HCT116 (cell line): ENCODE data around the gene ISX. TPM values are rescaled to one million over a fixed set of nuclear protein-coding genes. Genes with fewer than 3 reads are reported as not detected.

Source experiments
- ATAC-seq: fragments of 200-7000 bp; cut with Tn5 transposase; 2 replicates; pipeline ENCODE4 v1.9.1; 2020; ENCODE audit warnings: mild to moderate bottlenecking, moderate library complexity
- BruUV-seq: library from RNA; stranded (reverse); fragments of 400-500 nt; replicated peaks from 2 replicates; lab custom pipeline; 2021; lab: Mats Ljungman, UMichigan
- CTCF ChIA-PET: fragments of 300-600 bp; sonication (Branson Sonifier 250); formaldehyde crosslinking; loops from one replicate; lab custom pipeline; 2021; ENCODE audit warnings: antibody characterized with exemption; lab: Charles Lee
- POLR2A ChIA-PET: fragments of 300-600, 350-600 bp; sonication (Branson Sonifier 250); formaldehyde crosslinking; loops from one replicate; lab custom pipeline; 2021; ENCODE audit warnings: antibody characterized with exemption; lab: Charles Lee
- RAD21 ChIA-PET, 2 experiments: fragments of 300-600 bp; sonication (Branson Sonifier 250); formaldehyde crosslinking; loops; one replicate each; lab custom pipeline; 2023; ENCODE audit warnings: low total read pairs in 2 of 2; ENCODE audit not compliant: uncharacterized antibody in 2 of 2, unreplicated experiment in 2 of 2, low non-redundant PET in 1 of 2; lab: Charles Lee
- DNase-seq: peaks from one replicate; pipeline ENCODE4 v3.0.0-alpha.2; 2010; ENCODE audit warnings: low read depth, low spot score
- H2AFZ ChIP-seq: fragments of 200-600 bp; shearing (Covaris generic), sonication (generic); 2 replicates; pipeline ENCODE4 v1.6.1; 2017; ENCODE audit warnings: low read depth, mixed run types, mixed read lengths, antibody characterized with exemption, low read length; ENCODE audit not compliant: poor library complexity, severe bottlenecking
- H3K27ac ChIP-seq: 2 replicates; pipeline ENCODE4 v1.5.1; 2012; ENCODE audit warnings: low read depth, low read length
- H3K27me3 ChIP-seq: fragments of 200-600 bp; sonication (generic); 2 replicates; pipeline ENCODE4 v1.6.1; 2016; ENCODE audit warnings: mixed run types, low read length, mixed read lengths; ENCODE audit not compliant: insufficient read depth
- H3K36me3 ChIP-seq, 2 experiments: fragments of 200-500 bp in 1 of 2; fragments of 200-600 bp in 1 of 2; sonication (Bioruptor generic) in 1 of 2; sonication (generic) in 1 of 2; 2 replicates each; pipeline versions ENCODE4 v1.5.1 to v1.6.1; 2014 to 2016; ENCODE audit warnings: low read length in 2 of 2, inconsistent platforms in 1 of 2, mixed read lengths in 1 of 2, mixed run types in 1 of 2; ENCODE audit not compliant: insufficient read depth in 2 of 2, control insufficient read depth in 1 of 2
- H3K4me1 ChIP-seq, 2 experiments: fragments of 200-600 bp in 1 of 2; sonication (generic) in 1 of 2; 2 replicates each; pipeline versions ENCODE4 v1.5.1 to v1.6.1; 2012 to 2017; ENCODE audit warnings: low read length in 2 of 2, inconsistent platforms in 1 of 2, mild to moderate bottlenecking in 1 of 2, mixed read lengths in 1 of 2, mixed run types in 1 of 2, moderate library complexity in 1 of 2; ENCODE audit not compliant: insufficient read depth in 2 of 2, control insufficient read depth in 1 of 2
- H3K4me2 ChIP-seq: fragments of 200-600 bp; sonication (generic); 2 replicates; pipeline ENCODE4 v1.6.1; 2017; ENCODE audit warnings: mixed run types, low read length, mixed read lengths
- H3K4me3 ChIP-seq, 2 experiments: fragments of 200-600 bp in 1 of 2; sonication (generic) in 1 of 2; replicated peaks in 1 of 2; 2 replicates each; pipeline ENCODE4 v1.5.1; 2011 to 2016; ENCODE audit warnings: low read length in 2 of 2, control low read depth in 1 of 2, low read depth in 1 of 2, mild to moderate bottlenecking in 1 of 2, mixed read lengths in 1 of 2, mixed run types in 1 of 2
- H3K79me2 ChIP-seq: fragments of 200-600 bp; sonication (generic); 2 replicates; pipeline ENCODE4 v1.6.1; 2017; ENCODE audit warnings: mild to moderate bottlenecking, mixed run types, low read length, moderate library complexity, mixed read lengths; ENCODE audit not compliant: insufficient read depth
- H3K9ac ChIP-seq: fragments of 200-600 bp; sonication (generic); 2 replicates; pipeline ENCODE4 v1.6.1; 2016; ENCODE audit warnings: low read length, mixed read lengths
- H3K9me2 ChIP-seq: fragments of 200-600 bp; sonication (generic), shearing (Covaris generic); 2 replicates; pipeline ENCODE4 v1.6.1; 2017; ENCODE audit warnings: mixed run types, mild to moderate bottlenecking, moderate library complexity; ENCODE audit not compliant: insufficient read depth
- H3K9me3 ChIP-seq, 2 experiments: fragments of 200-500 bp in 1 of 2; fragments of 200-600 bp in 1 of 2; sonication (Bioruptor generic) in 1 of 2; sonication (generic) in 1 of 2; 2 replicates each; pipeline ENCODE4 v1.6.1; 2014 to 2017; ENCODE audit warnings: low read length in 2 of 2, mixed read lengths in 2 of 2, inconsistent platforms in 1 of 2, low read depth in 1 of 2, mild to moderate bottlenecking in 1 of 2, mixed run types in 1 of 2, moderate library complexity in 1 of 2; ENCODE audit not compliant: control insufficient read depth in 1 of 2, insufficient read depth in 1 of 2
- H4K20me1 ChIP-seq: fragments of 200-600 bp; sonication (generic), shearing (Covaris generic); 2 replicates; pipeline ENCODE4 v1.6.1; 2017; ENCODE audit warnings: mixed run types, mild to moderate bottlenecking, moderate library complexity; ENCODE audit not compliant: insufficient read depth
- CBX3 ChIP-seq: IDR thresholded peaks from 2 replicates; pipeline ENCODE4 v1.6.1; 2012; ENCODE audit warnings: low read depth
- CEBPB ChIP-seq: IDR thresholded peaks from 2 replicates; pipeline ENCODE4 v1.6.1; 2012; ENCODE audit warnings: low read depth
- ELF1 ChIP-seq: IDR thresholded peaks from 2 replicates; pipeline ENCODE4 v1.6.1; 2012; ENCODE audit warnings: low read depth, borderline replicate concordance
- EZH2 ChIP-seq: fragments of 200-600 bp; sonication (generic); IDR thresholded peaks from 2 replicates; pipeline ENCODE4 v1.6.1; 2017; ENCODE audit warnings: antibody characterized with exemption, mixed run types
- EZH2phosphoT487 ChIP-seq: fragments of 200-600 bp; IDR thresholded peaks from 2 replicates; pipeline ENCODE4 v1.6.1; 2018; ENCODE audit warnings: antibody characterized with exemption, borderline replicate concordance
- FOSL1 ChIP-seq: IDR thresholded peaks from 2 replicates; pipeline ENCODE4 v1.6.1; 2012; ENCODE audit warnings: low read depth
- JUND ChIP-seq: IDR thresholded peaks from 2 replicates; pipeline ENCODE4 v1.6.1; 2012
- POLR2AphosphoS5 ChIP-seq: IDR thresholded peaks from 2 replicates; pipeline ENCODE4 v1.6.1; 2011; ENCODE audit warnings: mild to moderate bottlenecking, low read depth, low read length, moderate library complexity
- RAD21 ChIP-seq: IDR thresholded peaks from 2 replicates; pipeline ENCODE4 v1.6.1; 2012; ENCODE audit warnings: low read depth, mild to moderate bottlenecking
- SIN3A ChIP-seq: IDR thresholded peaks from 2 replicates; pipeline ENCODE4 v1.6.1; 2012; ENCODE audit warnings: low read depth
- SP1 ChIP-seq: IDR thresholded peaks from 2 replicates; pipeline ENCODE4 v1.6.1; 2012; ENCODE audit warnings: low read depth
- SRF ChIP-seq: IDR thresholded peaks from 2 replicates; pipeline ENCODE4 v1.6.1; 2012; ENCODE audit warnings: low read depth
- YY1 ChIP-seq: IDR thresholded peaks from 2 replicates; pipeline ENCODE4 v1.6.1; 2011; ENCODE audit warnings: low read length, low read depth, moderate library complexity, mild to moderate bottlenecking; ENCODE audit not compliant: insufficient replicate concordance; ENCODE audit errors: extremely low read depth
- ZFX ChIP-seq: fragments of 450-650 bp; IDR thresholded peaks from 2 replicates; pipeline ENCODE4 v1.6.1; 2017
- intact Hi-C: fragments of 100-400 bp; cut with micrococcal nuclease; formaldehyde crosslinking; loops from 2 replicates; pipeline ENCODE4 v1.10.0; 2022
- total RNA-seq: library from RNA; stranded (reverse); gene quantifications from one replicate; pipeline ENCODE4 v1.2.1, GENCODE V29; 2021; ENCODE audit not compliant: unreplicated experiment
- TF ChIP-seq, protein P1 (sequence below): IDR thresholded peaks from 2 replicates; pipeline ENCODE4 v1.6.1; 2011; ENCODE audit warnings: mild to moderate bottlenecking, low read length, moderate library complexity; ENCODE audit not compliant: insufficient replicate concordance; ENCODE audit errors: extremely low read depth
- TF ChIP-seq, protein P2 (sequence below): IDR thresholded peaks from 2 replicates; pipeline ENCODE4 v1.6.1; 2012; ENCODE audit warnings: low read depth

The ISX gene
- total RNA-seq, 1 experiment from 2014 or later: not detected

DNA sequence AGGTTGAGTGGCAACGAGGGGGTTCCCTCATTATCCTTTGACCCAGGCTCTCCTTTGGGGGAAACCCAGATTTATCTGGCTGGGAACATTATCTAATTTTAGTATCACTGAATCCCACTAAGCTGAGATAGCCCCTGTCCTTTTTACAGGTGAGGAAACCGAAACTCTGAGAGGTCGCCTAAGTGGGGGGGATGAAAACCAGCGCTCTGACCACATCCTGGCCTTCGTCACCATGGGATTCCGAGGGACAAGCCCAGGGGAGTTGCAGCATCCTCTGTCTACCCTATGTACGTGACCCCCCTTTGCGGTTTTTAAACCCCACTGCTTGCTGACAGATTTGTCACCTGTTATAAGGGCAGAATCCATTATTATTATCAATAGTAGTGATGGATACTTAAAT lies 61.0 kb downstream of the ISX start:
- no peaks in the 10 kb centered on the region for H3K9me3 ChIP-seq
- no peaks in the 10 kb centered on the region for H4K20me1 ChIP-seq
- RAD21 ChIA-PET: no interaction called here
- H3K27ac ChIP-seq: no peak overlapping the region
- CTCF ChIA-PET: no interaction called here
- H3K27me3 ChIP-seq: no peaks in the 10 kb centered on the region
- DNase-seq (no peak), ATAC-seq (no peak)
- no peak overlapping the region for H3K9ac ChIP-seq
- POLR2A ChIA-PET: no interaction called here
- intact Hi-C loops: loop anchor here (5.0 kb wide), 1 partner anchor 195 kb away; no protein-coding TSS in a partner anchor
- no peak overlapping the region for H2AFZ ChIP-seq
- H3K4me2 ChIP-seq: no peak overlapping the region
- TF ChIP-seq, protein P1, sequence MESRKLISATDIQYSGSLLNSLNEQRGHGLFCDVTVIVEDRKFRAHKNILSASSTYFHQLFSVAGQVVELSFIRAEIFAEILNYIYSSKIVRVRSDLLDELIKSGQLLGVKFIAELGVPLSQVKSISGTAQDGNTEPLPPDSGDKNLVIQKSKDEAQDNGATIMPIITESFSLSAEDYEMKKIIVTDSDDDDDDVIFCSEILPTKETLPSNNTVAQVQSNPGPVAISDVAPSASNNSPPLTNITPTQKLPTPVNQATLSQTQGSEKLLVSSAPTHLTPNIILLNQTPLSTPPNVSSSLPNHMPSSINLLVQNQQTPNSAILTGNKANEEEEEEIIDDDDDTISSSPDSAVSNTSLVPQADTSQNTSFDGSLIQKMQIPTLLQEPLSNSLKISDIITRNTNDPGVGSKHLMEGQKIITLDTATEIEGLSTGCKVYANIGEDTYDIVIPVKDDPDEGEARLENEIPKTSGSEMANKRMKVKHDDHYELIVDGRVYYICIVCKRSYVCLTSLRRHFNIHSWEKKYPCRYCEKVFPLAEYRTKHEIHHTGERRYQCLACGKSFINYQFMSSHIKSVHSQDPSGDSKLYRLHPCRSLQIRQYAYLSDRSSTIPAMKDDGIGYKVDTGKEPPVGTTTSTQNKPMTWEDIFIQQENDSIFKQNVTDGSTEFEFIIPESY: no peak
- TF ChIP-seq SRF: no peak
- TF ChIP-seq ZFX: no peak
- TF ChIP-seq, all 23 proteins: peak for 0
- no TSS peak for BruUV-seq
- Histone ChIP-seq H3K79me2 (no peaks in the 10 kb centered on the region), H3K9me2 (no peaks in the 10 kb centered on the region), H3K36me3 (no peaks in the 10 kb centered on the region), H3K4me3 (no peak overlapping the region), H3K4me1 (no peaks in the 10 kb centered on the region)

DNA sequence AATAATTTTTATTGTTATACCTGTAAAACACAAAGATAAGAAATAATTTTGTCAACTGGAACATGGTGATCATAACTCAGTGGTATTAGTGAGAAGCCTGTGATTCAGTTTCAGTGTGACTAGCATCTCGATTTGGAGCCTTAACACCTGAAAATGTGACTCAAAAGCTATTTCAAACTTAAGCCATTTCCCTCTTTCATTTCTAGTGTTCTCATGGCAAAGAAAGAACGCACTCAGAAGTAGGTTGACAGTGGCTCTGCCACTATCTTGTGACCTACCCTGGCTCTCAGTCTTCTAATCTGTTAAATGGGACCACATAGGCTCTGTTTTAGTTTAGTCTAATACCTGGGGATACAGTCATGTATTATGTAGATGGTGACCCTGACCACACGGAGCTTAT lies 62.7 kb downstream of the ISX start:
- no peak overlapping the region for H3K4me2 ChIP-seq
- H3K27ac ChIP-seq: no peak overlapping the region
- ATAC-seq (no peak), DNase-seq (no peak)
- no peak overlapping the region for H3K4me3 ChIP-seq
- ChIA-PET POLR2A (no interaction called here), RAD21 (no interaction called here), CTCF (no interaction called here)
- no peaks in the 10 kb centered on the region for H4K20me1 ChIP-seq
- no peak overlapping the region for H2AFZ ChIP-seq
- H3K9me3 ChIP-seq: no peaks in the 10 kb centered on the region
- no peaks in the 10 kb centered on the region for H3K4me1 ChIP-seq
- H3K36me3 ChIP-seq: no peaks in the 10 kb centered on the region
- no TSS peak for BruUV-seq
- H3K9ac ChIP-seq: no peak overlapping the region
- no peaks in the 10 kb centered on the region for H3K9me2 ChIP-seq
- intact Hi-C loops: loop anchor here (5.0 kb wide), 1 partner anchor 196 kb away; no protein-coding TSS in a partner anchor
- no peaks in the 10 kb centered on the region for H3K79me2 ChIP-seq
- no peaks in the 10 kb centered on the region for H3K27me3 ChIP-seq
- no peak for TF ChIP-seq JUND
- TF ChIP-seq POLR2AphosphoS5: no peak
- no peak for TF ChIP-seq EZH2
- TF ChIP-seq RAD21: no peak
- TF ChIP-seq CBX3: no peak
- TF ChIP-seq SRF: no peak
- no peak for TF ChIP-seq ELF1
- no peak for TF ChIP-seq CEBPB
- TF ChIP-seq, protein P2, sequence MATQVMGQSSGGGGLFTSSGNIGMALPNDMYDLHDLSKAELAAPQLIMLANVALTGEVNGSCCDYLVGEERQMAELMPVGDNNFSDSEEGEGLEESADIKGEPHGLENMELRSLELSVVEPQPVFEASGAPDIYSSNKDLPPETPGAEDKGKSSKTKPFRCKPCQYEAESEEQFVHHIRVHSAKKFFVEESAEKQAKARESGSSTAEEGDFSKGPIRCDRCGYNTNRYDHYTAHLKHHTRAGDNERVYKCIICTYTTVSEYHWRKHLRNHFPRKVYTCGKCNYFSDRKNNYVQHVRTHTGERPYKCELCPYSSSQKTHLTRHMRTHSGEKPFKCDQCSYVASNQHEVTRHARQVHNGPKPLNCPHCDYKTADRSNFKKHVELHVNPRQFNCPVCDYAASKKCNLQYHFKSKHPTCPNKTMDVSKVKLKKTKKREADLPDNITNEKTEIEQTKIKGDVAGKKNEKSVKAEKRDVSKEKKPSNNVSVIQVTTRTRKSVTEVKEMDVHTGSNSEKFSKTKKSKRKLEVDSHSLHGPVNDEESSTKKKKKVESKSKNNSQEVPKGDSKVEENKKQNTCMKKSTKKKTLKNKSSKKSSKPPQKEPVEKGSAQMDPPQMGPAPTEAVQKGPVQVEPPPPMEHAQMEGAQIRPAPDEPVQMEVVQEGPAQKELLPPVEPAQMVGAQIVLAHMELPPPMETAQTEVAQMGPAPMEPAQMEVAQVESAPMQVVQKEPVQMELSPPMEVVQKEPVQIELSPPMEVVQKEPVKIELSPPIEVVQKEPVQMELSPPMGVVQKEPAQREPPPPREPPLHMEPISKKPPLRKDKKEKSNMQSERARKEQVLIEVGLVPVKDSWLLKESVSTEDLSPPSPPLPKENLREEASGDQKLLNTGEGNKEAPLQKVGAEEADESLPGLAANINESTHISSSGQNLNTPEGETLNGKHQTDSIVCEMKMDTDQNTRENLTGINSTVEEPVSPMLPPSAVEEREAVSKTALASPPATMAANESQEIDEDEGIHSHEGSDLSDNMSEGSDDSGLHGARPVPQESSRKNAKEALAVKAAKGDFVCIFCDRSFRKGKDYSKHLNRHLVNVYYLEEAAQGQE: no peak
- TF ChIP-seq SP1: no peak
- TF ChIP-seq YY1: no peak
- TF ChIP-seq SIN3A: no peak
- TF ChIP-seq EZH2phosphoT487: no peak
- no peak for TF ChIP-seq FOSL1
